AG04450 (cell line): Measurements from ENCODE around the gene VPS72. TPM values are rescaled to one million over a fixed set of nuclear protein-coding genes. Genes with fewer than 3 reads are reported as not detected.
"Not testable (repeated sequence)": the region's sequence is repeated elsewhere in the genome, so short reads cannot be mapped to it uniquely, and the experiment has no call there.

ENCODE experiments used
- CTCF ChIA-PET: fragments of 300-600, 350-600 bp; formaldehyde crosslinking; extraction: SDS; loops from one replicate; lab custom pipeline; 2022; ENCODE audit warnings: antibody characterized with exemption, inconsistent platforms; lab: Charles Lee
- POLR2A ChIA-PET: fragments of 350-600 bp; formaldehyde crosslinking; extraction: SDS; loops from one replicate; lab custom pipeline; 2021; ENCODE audit warnings: antibody characterized with exemption, inconsistent platforms; lab: Yijun Ruan, JAX
- DNase-seq: peaks from one replicate; pipeline ENCODE4 v3.0.0-alpha.2; 2011; ENCODE audit warnings: low read depth, low spot score
- H3K27ac ChIP-seq: one replicate; pipeline ENCODE4 v1.5.1; 2012; ENCODE audit warnings: low read depth, low read length, control low read depth
- H3K27me3 ChIP-seq: one replicate; pipeline ENCODE4 v1.6.0; 2012; ENCODE audit warnings: low read length; ENCODE audit not compliant: control insufficient read depth, insufficient read depth
- H3K4me3 ChIP-seq: 2 replicates; pipeline ENCODE4 v1.5.1; 2011; ENCODE audit warnings: mild to moderate bottlenecking, low read depth, low read length, control low read depth
- H3K9me3 ChIP-seq: 2 replicates; pipeline ENCODE4 v1.5.1; 2012; ENCODE audit warnings: low read length; ENCODE audit not compliant: control insufficient read depth, insufficient read depth
- polyA plus RNA-seq: library from polyadenylated mRNA; depleted of rRNA; stranded (reverse); fragments of >200 nt; gene quantifications from 2 replicates; pipeline ENCODE4 v1.2.3, GENCODE V29; 2011
- TF ChIP-seq, protein P1 (sequence below): IDR thresholded peaks from 2 replicates; pipeline ENCODE4 v1.5.1; 2011; ENCODE audit warnings: low read depth, low read length, control low read depth, inconsistent platforms

VPS72 gene
- polyA plus RNA-seq, 1 experiment = 75.1 TPM

DNA sequence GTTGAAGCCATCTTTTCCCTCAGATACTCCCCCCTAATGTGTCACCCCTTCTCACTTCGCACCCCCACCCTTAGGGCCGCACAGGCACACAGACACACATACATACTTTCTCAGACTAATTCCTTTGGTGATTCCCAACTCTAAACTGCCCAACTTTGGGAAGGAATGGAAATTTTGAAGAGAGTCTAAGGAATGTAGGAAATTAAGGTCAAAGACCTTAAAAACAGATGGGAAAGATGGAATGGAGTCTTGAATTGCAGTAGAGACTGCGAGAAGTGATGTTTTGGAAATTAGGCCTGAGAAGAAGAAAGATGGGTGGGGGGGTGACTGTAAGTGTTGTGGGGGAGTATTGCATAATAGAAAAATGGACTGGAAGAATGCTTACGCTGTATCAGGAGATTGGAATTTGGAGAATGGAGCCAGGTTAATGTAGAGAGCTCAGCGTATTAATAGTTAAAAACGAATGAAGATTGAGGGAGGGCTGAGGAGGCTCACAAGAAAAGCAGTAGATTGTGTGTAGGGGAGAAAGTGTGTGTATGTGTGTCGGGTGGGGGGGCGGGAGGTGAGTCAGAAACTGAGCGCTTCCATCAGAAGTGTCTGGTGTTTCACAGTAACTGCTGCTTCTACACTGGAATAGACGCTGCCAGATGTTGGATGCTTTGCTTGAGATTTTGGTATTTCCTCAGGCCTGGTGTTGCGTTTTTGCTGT, 10.0 kb upstream of the VPS72 start:
- TF ChIP-seq, protein P1, sequence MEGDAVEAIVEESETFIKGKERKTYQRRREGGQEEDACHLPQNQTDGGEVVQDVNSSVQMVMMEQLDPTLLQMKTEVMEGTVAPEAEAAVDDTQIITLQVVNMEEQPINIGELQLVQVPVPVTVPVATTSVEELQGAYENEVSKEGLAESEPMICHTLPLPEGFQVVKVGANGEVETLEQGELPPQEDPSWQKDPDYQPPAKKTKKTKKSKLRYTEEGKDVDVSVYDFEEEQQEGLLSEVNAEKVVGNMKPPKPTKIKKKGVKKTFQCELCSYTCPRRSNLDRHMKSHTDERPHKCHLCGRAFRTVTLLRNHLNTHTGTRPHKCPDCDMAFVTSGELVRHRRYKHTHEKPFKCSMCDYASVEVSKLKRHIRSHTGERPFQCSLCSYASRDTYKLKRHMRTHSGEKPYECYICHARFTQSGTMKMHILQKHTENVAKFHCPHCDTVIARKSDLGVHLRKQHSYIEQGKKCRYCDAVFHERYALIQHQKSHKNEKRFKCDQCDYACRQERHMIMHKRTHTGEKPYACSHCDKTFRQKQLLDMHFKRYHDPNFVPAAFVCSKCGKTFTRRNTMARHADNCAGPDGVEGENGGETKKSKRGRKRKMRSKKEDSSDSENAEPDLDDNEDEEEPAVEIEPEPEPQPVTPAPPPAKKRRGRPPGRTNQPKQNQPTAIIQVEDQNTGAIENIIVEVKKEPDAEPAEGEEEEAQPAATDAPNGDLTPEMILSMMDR = no peak
- H3K4me3 ChIP-seq = peak overlapping the region; percentile 97
- DNase-seq = peak; percentile 71
- peak overlapping the region; percentile 94 for H3K27ac ChIP-seq
- H3K27me3 ChIP-seq = no peaks in the 10 kb centered on the region
- ChIA-PET CTCF (interaction anchor here (1.3 to 2.0 kb wide), 2 partner anchors 52 kb away, joined by 4 to 8 read pairs; no protein-coding TSS in a partner anchor), POLR2A (interaction anchor here (0.6 to 1.0 kb wide), 6 partner anchors 8 to 193 kb away, joined by 3 to 10 read pairs (median 4); partner anchors contain the start of gene PSMD4)
- H3K9me3 ChIP-seq = no peaks in the 10 kb centered on the region

DNA sequence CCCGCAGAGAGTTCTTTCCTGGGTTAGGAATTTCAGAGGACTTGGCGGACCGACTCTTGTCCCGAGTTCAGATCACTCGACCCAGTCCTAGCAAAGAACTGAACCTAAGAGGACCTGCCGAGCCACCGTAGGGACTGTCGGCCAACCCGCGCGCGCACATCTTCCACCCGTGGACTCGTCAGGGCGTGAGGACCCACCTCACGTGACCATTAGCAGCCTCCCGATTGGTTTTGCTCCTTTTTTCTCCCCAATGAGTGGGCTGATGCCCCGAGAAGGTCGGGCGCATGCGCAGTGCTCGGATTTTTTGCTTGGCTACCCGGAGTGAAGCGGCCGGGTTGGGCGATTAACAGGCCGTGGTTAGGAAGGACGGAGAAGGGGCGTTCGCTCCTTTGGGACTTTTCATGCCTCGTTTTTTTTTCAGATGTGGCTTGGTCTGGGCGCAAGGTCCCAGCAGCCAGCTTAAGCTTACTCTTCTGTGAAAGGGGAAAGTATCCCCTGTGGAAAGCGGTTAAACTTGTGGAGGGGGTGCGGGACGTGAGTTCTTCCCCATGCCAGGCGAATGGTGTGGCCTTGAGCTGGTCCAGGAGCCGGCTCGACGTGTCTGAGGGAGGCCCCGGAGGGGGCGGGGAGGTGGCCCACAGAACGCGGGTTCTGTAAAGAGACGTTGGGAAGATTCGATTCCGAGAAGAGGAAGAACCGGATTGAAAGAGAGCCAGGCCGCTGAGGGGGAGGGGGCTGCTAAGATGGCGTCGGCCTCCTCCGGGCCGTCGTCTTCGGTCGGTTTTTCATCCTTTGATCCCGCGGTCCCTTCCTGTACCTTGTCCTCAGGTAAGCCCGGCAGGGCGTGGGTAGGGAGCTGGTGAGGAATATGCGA, 8.5 kb upstream of the VPS72 start, which contains the start of gene PIP5K1A:
TSS of gene PIP5K1A (plus strand) at position 299 of the 874 bp plus-strand sequence. CDS start at position 744, 445 bp downstream.
- no peaks in the 10 kb centered on the region for H3K27me3 ChIP-seq
- peak; percentile 95 for DNase-seq
- TF ChIP-seq, protein P1 = no peak
- ChIA-PET POLR2A (interaction anchor here (0.6 kb wide), 2 partner anchors 21 to 797 kb away, joined by 3 to 4 read pairs; no protein-coding TSS in a partner anchor), CTCF (interaction anchor here (0.6 to 1.3 kb wide), 3 partner anchors 52 to 142 kb away, joined by 3 to 4 read pairs (median 4); no protein-coding TSS in a partner anchor)
- peak within 1 kb of the TSS; percentile 97 for H3K4me3 ChIP-seq
- H3K9me3 ChIP-seq = no peaks in the 10 kb centered on the region
- H3K27ac ChIP-seq = peak within 1 kb of the TSS; percentile 94

DNA sequence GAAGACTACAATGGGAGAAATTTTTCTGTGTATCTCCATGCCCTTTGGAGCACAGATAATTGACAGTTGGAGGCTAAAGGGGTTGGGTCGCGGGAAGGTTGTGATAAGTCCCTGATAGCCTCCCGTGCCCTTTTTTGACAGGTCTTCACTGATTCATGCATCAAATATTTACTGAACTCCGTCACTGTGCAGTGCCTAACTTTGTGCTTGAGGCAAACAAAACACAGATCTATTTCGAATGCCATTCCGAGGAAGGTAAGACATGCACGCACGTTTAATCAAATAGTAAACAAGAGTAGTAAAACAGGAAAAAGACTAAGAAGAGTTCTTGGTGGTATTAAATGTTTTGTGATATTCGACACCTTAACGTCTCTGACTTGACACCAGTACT, 7.9 kb upstream of the VPS72 start:
- Histone ChIP-seq H3K27me3 (no peaks in the 10 kb centered on the region), H3K9me3 (no peaks in the 10 kb centered on the region), H3K27ac (no peak overlapping the region), H3K4me3 (peak overlapping the region; percentile 97)
- ChIA-PET POLR2A (no interaction called here), CTCF (interaction anchor here (0.5 to 4.3 kb wide), 3 partner anchors 54 to 143 kb away, joined by 3 to 32 read pairs (median 3); no protein-coding TSS in a partner anchor)
- TF ChIP-seq, protein P1 = no peak
- DNase-seq = no peak

DNA sequence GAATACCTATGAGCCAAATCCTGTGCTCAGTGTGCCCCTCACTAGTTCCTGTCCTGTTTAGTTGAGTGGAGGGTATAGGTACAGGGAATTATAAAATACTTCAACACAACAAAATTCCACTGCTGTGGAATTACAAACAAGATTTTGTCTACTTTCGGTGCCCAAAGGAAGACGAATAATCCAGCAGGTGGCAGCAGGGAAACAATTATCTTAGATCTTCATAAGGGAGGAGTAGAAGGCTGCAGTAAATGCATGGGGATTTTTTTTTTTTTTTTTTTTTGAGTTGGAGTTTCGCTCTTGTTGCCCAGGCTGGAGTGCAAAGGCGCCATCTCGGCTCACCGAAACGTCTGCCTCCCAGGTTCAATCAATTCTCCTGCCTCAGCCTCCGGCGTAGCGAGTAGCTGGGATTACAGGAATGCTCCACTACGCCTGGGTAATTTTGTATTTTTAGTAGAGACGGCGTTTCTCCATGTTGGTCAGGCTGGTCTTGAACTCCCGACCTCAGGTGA, 6.3 kb upstream of the VPS72 start:
- ChIA-PET POLR2A (interaction anchor here (0.7 kb wide), 1 partner anchor 341 kb away, joined by 5 read pairs; no protein-coding TSS in a partner anchor), CTCF (interaction anchor here (0.6 to 4.3 kb wide), 11 partner anchors 13 to 194 kb away, joined by 3 to 32 read pairs (median 4); partner anchors contain the start of gene TMOD4)
- DNase-seq = peak; percentile 63
- H3K4me3 ChIP-seq = no peak overlapping the region
- no peaks in the 10 kb centered on the region for H3K9me3 ChIP-seq
- TF ChIP-seq, protein P1 = peak; percentile 64
- peak overlapping the region; percentile 3 for H3K27ac ChIP-seq
- no peaks in the 10 kb centered on the region for H3K27me3 ChIP-seq

DNA sequence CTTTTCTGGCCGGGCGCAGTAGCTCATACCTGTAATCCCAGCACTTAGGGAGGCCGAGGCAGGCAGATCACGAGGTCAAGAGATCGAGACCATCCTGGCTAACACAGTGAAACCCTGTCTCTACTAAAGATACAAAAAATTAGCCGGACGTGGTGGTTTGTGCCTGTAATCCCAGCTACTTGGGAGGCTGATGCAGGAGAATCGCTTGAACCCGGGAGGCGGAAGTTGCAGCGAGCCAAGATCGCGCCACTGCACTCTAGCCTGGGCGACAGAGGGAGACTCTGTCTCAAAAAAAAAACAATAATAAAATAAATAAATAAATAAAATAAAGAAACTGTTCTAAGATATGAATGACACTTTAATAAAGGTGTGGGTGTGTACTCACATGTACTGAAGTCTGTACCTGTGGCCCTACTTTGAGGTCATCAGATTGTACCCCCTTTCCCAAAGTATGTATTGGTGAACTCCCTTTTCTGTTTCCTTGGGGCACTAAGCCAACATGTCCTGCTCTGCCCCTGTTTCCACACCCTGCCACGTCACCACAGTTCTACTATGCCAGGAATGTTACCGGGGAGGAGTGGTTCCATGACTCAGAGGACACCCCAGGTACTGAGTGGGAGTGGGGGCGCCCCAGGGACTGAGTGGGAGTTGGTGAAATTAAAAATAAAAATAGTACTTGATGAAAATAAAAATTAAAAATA, 5.0 kb upstream of the VPS72 start:
- ChIA-PET POLR2A (interaction anchor here (1.6 kb wide), 1 partner anchor 60 kb away, joined by 5 read pairs; the partner anchor contains the start of gene PSMD4), CTCF (interaction anchor here (0.6 to 4.3 kb wide), 6 partner anchors 10 to 229 kb away, joined by 3 to 32 read pairs (median 6); no protein-coding TSS in a partner anchor)
- not testable (repeated sequence) for H3K27me3 ChIP-seq, DNase-seq, H3K4me3 ChIP-seq, H3K9me3 ChIP-seq
- H3K27ac ChIP-seq = peak overlapping the region; percentile 61
